K562 (cell line): ENCODE measurements around the gene ASMTL. TPM values are rescaled to one million over a fixed set of nuclear protein-coding genes. Genes with fewer than 3 reads are reported as not detected.

Source experiments
- ATAC-seq: fragments of 200-7000 bp; cut with Tn5 transposase; 3 replicates; pipeline ENCODE4 v1.9.1; 2020; ENCODE audit warnings: moderate library complexity
- BruUV-seq: library from RNA; stranded (reverse); fragments of 400-500 nt; replicated peaks from 2 replicates; lab custom pipeline; 2021; lab: Mats Ljungman, UMichigan
- CTCF ChIA-PET: fragments of 300-600 bp; formaldehyde crosslinking; extraction: SDS; loops from one replicate; lab custom pipeline; 2021; ENCODE audit warnings: low intra/inter-chr PET ratio; lab: Yijun Ruan, JAX
- POLR2A ChIA-PET: fragments of 300-600, 350-650 bp; sonication (Branson Sonifier 250); formaldehyde crosslinking; extraction: SDS; loops from one replicate; lab custom pipeline; 2021; ENCODE audit warnings: antibody characterized with exemption, inconsistent platforms; lab: Yijun Ruan, JAX
- DNase-seq, 4 experiments: peaks; one replicate each; pipeline versions ENCODE4 v3.0.0 to v3.0.0-alpha.2; 2011 to 2018; ENCODE audit warnings: low spot score in 3 of 4, mixed read lengths in 3 of 4; ENCODE audit errors: extremely low read depth in 1 of 4
- FAIRE-seq: peaks from 2 replicates; lab custom pipeline; 2011; peaks lifted over from hg19 to GRCh38; lab: Jason Lieb, UNC
- H2AFZ ChIP-seq: 2 replicates; pipeline ENCODE4 v1.6.0; 2011; ENCODE audit warnings: low read depth, low read length, control low read depth, inconsistent platforms
- H3K27ac ChIP-seq: fragments of 200-600 bp; 3 replicates; pipeline ENCODE4 v1.8.0; 2011; ENCODE audit warnings: low read depth, mild to moderate bottlenecking, control low read depth, inconsistent platforms, low read length, moderate library complexity, mixed read lengths; ENCODE audit errors: extremely low read depth
- H3K27me3 ChIP-seq, 2 experiments: fragments of 300-600 bp in 1 of 2; 2 replicates in 1 of 2; 3 replicates in 1 of 2; pipeline versions ENCODE4 v1.6.0 to v1.8.0; 2011; ENCODE audit warnings: inconsistent platforms in 2 of 2, low read length in 2 of 2, mild to moderate bottlenecking in 1 of 2, mixed read lengths in 1 of 2, moderate library complexity in 1 of 2; ENCODE audit not compliant: control insufficient read depth in 2 of 2, insufficient read depth in 2 of 2
- H3K36me3 ChIP-seq: fragments of 300-600 bp; 3 replicates; pipeline ENCODE4 v1.8.0; 2011; ENCODE audit warnings: mild to moderate bottlenecking, low read length, inconsistent platforms; ENCODE audit not compliant: control insufficient read depth, insufficient read depth
- H3K4me1 ChIP-seq, 2 experiments: fragments of 200-600 bp in 1 of 2; replicated peaks in 1 of 2; 2 replicates in 1 of 2; 3 replicates in 1 of 2; pipeline versions ENCODE4 v1.5.1 to v1.8.0; 2011; ENCODE audit warnings: inconsistent platforms in 2 of 2, low read length in 2 of 2, mild to moderate bottlenecking in 1 of 2, mixed read lengths in 1 of 2, moderate library complexity in 1 of 2; ENCODE audit not compliant: control insufficient read depth in 2 of 2, insufficient read depth in 2 of 2
- H3K4me2 ChIP-seq: 2 replicates; pipeline ENCODE4 v1.6.1; 2011; ENCODE audit warnings: low read length, control low read depth, inconsistent platforms, mixed read lengths; ENCODE audit not compliant: insufficient read depth
- H3K4me3 ChIP-seq: fragments of 200-600 bp; sonication (generic), shearing (Covaris generic); 2 replicates; pipeline ENCODE4 v1.5.1; 2016; ENCODE audit warnings: control low read depth, inconsistent platforms
- H3K79me2 ChIP-seq: fragments of 200-600 bp; 3 replicates; pipeline ENCODE4 v1.8.0; 2011; ENCODE audit warnings: low read length, inconsistent platforms; ENCODE audit not compliant: control insufficient read depth, insufficient read depth
- H3K9ac ChIP-seq, 2 experiments: 2 replicates each; pipeline versions ENCODE4 v1.6.0 to v1.6.1; 2011; ENCODE audit warnings: low read depth in 2 of 2, low read length in 2 of 2, control low read depth in 1 of 2, inconsistent platforms in 1 of 2, mild to moderate bottlenecking in 1 of 2, mixed read lengths in 1 of 2; ENCODE audit not compliant: insufficient read depth in 1 of 2
- H3K9me1 ChIP-seq: one replicate; pipeline ENCODE4 v1.6.0; 2011; ENCODE audit warnings: inconsistent platforms, mild to moderate bottlenecking, low read length, moderate library complexity; ENCODE audit not compliant: control insufficient read depth, insufficient read depth
- H3K9me3 ChIP-seq: replicated peaks from 2 replicates; pipeline ENCODE4 v1.5.1; 2011; ENCODE audit warnings: low read depth, low read length, inconsistent platforms; ENCODE audit not compliant: control insufficient read depth, insufficient read depth
- H4K20me1 ChIP-seq: replicated peaks from 2 replicates; pipeline ENCODE4 v1.6.1; 2011; ENCODE audit warnings: low read length, inconsistent platforms, mixed read lengths; ENCODE audit not compliant: control insufficient read depth, insufficient read depth
- ATF4 ChIP-seq: fragments of 450-650 bp; formaldehyde crosslinking; IDR thresholded peaks from 2 replicates; pipeline ENCODE4 v1.4.0; 2022; ENCODE audit warnings: mild to moderate bottlenecking, moderate library complexity
- ETV1 ChIP-seq: fragments of 450-650 bp; conservative IDR thresholded peaks from 2 replicates; pipeline ENCODE4 v1.6.1; 2016; ENCODE audit warnings: missing genetic modification characterization, control low read depth, low read depth, missing compliant biosample characterization
- HNRNPUL1 ChIP-seq: fragments of 200-400 bp; formaldehyde crosslinking; IDR thresholded peaks from 2 replicates; pipeline ENCODE4 v1.6.1; 2017; ENCODE audit warnings: low read length
- KLF1 ChIP-seq: fragments of 450-650 bp; IDR thresholded peaks from 2 replicates; pipeline ENCODE4 v1.6.1; 2016; ENCODE audit warnings: missing genetic modification characterization, missing compliant biosample characterization
- MXI1 ChIP-seq: IDR thresholded peaks from 2 replicates; pipeline ENCODE4 v1.6.1; 2011; ENCODE audit warnings: low read depth, mild to moderate bottlenecking, improper control_type of control experiment, low read length
- SRSF7 ChIP-seq: fragments of 200-400 bp; formaldehyde crosslinking; optimal IDR thresholded peaks from 2 replicates; pipeline ENCODE3; 2017; ENCODE audit warnings: mild to moderate bottlenecking, low read depth, low read length
- ZNF592 ChIP-seq: fragments of 450-650 bp; IDR thresholded peaks from 2 replicates; pipeline ENCODE4 v1.6.1; 2017; ENCODE audit warnings: antibody characterized with exemption, mild to moderate bottlenecking
- WGBS: fragments of 100-300 bp; shearing (Covaris generic); methylation state at CpG from one replicate; pipeline ENCODE4 v1.1.6; 2016; ENCODE audit warnings: low coverage, mixed read lengths; ENCODE audit not compliant: insufficient coverage; ENCODE audit errors: missing lambda C conversion rate; 5-methylcytosine and 5-hydroxymethylcytosine counted together
- in situ Hi-C: fragments of 300-500 bp; cut with MboI; formaldehyde crosslinking; loops from 4 replicates; pipeline ENCODE4 v1.15.0; 2018; ENCODE audit warnings: inconsistent platforms, mixed read lengths
- intact Hi-C: fragments of 100-400 bp; cut with micrococcal nuclease; formaldehyde crosslinking; loops from 2 replicates; pipeline ENCODE4 v1.14.2; 2022
- polyA plus RNA-seq, 8 experiments: library from polyadenylated mRNA; depleted of rRNA in 4 of 8; stranded (reverse) in 5 of 8; unstranded in 3 of 8; fragments of >200 nt; fragmentation: Nextera tagmentation in 2 of 8; fragmentation: Illumina TruSeq in 1 of 8; extraction: Ambion mirVana in 2 of 8; extraction: Trizol in 1 of 8; gene quantifications; 2 replicates each; pipeline versions ENCODE4 v1.2.1 to v1.2.3, GENCODE V29; 2011 to 2014; ENCODE audit warnings: inconsistent platforms in 1 of 8, missing spikeins in 1 of 8
- total RNA-seq, 7 experiments: library from RNA; depleted of rRNA in 6 of 7; stranded (reverse); fragments of >200 nt in 6 of 7; fragmentation: Illumina TruSeq in 2 of 7; extraction: Trizol in 2 of 7; gene quantifications; 2 replicates each; pipeline versions ENCODE4 v1.2.1 to v1.2.3, GENCODE V29; 2011 to 2021; ENCODE audit warnings: low replicate concordance in 1 of 7
- TF ChIP-seq, protein P1 (sequence below): fragments of 450-650 bp; IDR thresholded peaks from 2 replicates; pipeline ENCODE4 v1.6.1; 2016; ENCODE audit warnings: antibody characterized with exemption
- TF ChIP-seq, protein P2 (sequence below): fragments of 250-450 bp; sonication (Bioruptor Pico); IDR thresholded peaks from 2 replicates; pipeline ENCODE4 v1.9.0; 2021; ENCODE audit warnings: mild to moderate bottlenecking

Gene ASMTL
- total and polyA plus RNA-seq, 9 of the 15 experiments (the other 6 are each of a cell fraction or from before 2014, with no cell fraction given) = 0.56 to 20.6 (median 7.6) TPM

DNA sequence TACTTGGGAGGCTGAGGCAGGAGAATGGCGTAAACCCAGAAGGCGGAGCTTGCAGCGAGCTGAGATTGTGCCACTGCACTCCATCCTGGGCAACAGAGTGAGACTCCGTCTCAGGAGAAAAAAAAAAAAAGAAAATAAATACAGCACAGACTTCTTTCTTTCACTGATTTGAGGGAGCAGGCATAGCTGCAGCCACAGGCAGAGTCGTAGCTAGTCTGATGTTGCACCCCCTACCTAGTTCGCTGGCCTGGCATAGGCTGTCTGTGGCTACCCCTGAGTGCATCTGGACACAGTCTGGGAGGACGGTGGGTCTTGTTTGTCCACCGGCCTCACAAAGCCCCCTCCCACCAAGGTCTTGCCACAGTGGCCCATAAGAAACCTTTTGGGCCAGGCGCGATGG lies 94.7 kb downstream of the ASMTL start:
- Histone ChIP-seq H3K9me3 (no peaks in the 10 kb centered on the region), H3K4me3 (no peak overlapping the region), H2AFZ (no peak overlapping the region), H3K9me1 (no peaks in the 10 kb centered on the region), H3K27ac (no peak overlapping the region), H3K36me3 (no peaks in the 10 kb centered on the region), H4K20me1 (no peaks in the 10 kb centered on the region), H3K27me3 (no peaks in the 10 kb centered on the region), H3K9ac (no peak overlapping the region), H3K4me2 (no peak overlapping the region), H3K4me1 (no peaks in the 10 kb centered on the region), H3K79me2 (no peaks in the 10 kb centered on the region)
- ChIA-PET POLR2A (no interaction called here), CTCF (no interaction called here)
- 10% methylated on average over 6 of the region's 10 CpGs for WGBS
- intact Hi-C loops (no loop called here), in situ Hi-C loops (no loop called here)
- FAIRE-seq (no peak), ATAC-seq (no peak), DNase-seq (no peak)
- no TSS peak for BruUV-seq
- no peak for TF ChIP-seq ETV1
- TF ChIP-seq ATF4 (CRISPR knock-in tag) = no peak
- TF ChIP-seq KLF1 (tag) = no peak
- TF ChIP-seq ZNF592 = no peak
- TF ChIP-seq SRSF7 = no peak
- TF ChIP-seq, protein P1, sequence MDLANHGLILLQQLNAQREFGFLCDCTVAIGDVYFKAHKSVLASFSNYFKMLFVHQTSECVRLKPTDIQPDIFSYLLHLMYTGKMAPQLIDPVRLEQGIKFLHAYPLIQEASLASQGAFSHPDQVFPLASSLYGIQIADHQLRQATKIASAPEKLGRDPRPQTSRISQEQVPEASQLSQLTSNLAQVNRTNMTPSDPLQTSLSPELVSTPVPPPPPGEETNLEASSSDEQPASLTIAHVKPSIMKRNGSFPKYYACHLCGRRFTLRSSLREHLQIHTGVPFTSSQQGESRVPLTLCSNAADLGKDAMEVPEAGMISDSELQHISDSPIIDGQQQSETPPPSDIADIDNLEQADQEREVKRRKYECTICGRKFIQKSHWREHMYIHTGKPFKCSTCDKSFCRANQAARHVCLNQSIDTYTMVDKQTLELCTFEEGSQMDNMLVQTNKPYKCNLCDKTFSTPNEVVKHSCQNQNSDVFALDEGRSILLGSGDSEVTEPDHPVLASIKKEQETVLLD = no peak
- TF ChIP-seq MXI1 = no peak
- no peak for TF ChIP-seq HNRNPUL1
- TF ChIP-seq, protein P2, sequence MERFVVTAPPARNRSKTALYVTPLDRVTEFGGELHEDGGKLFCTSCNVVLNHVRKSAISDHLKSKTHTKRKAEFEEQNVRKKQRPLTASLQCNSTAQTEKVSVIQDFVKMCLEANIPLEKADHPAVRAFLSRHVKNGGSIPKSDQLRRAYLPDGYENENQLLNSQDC (CRISPR knock-in tag) = no peak
